GM12892 (cell line): ENCODE measurements around the gene CACNA1C.

Experiments
- POLR2A ChIP-seq: IDR thresholded peaks from 2 replicates; pipeline ENCODE4 v1.6.1; 2011; ENCODE audit warnings: low read depth, low read length, control low read depth
- TAF1 ChIP-seq: IDR thresholded peaks from 2 replicates; pipeline ENCODE4 v1.6.1; 2011; ENCODE audit warnings: low read depth, mild to moderate bottlenecking, control low read depth, low read length, borderline replicate concordance

DNA sequence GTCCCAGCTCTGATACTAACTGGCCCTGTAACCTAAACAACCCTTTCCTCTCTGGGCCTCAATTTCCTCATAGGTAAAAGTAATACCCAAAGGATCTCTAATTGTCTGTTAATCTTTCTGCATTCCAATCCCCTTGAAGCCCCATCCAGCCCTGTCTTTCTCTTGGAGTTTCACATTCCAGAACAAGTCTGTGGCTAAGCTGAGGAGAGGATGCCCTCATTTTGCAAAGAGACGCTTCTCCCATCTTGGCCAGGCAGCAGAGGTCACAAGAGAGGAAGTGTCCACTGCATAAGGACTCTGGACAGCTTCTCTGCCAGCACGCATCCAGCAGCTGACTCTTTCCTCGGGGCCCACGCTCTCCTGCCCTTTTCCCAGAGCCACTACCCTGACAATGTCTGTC is 478.6 kb downstream of the CACNA1C start:
- TF ChIP-seq POLR2A (no peak), TAF1 (no peak)
